Measurements from ENCODE around the gene FILIP1.
A peak's percentile ranks its signal among the peaks of the same experiment; 100 is the strongest.

The FILIP1 gene, protein sequence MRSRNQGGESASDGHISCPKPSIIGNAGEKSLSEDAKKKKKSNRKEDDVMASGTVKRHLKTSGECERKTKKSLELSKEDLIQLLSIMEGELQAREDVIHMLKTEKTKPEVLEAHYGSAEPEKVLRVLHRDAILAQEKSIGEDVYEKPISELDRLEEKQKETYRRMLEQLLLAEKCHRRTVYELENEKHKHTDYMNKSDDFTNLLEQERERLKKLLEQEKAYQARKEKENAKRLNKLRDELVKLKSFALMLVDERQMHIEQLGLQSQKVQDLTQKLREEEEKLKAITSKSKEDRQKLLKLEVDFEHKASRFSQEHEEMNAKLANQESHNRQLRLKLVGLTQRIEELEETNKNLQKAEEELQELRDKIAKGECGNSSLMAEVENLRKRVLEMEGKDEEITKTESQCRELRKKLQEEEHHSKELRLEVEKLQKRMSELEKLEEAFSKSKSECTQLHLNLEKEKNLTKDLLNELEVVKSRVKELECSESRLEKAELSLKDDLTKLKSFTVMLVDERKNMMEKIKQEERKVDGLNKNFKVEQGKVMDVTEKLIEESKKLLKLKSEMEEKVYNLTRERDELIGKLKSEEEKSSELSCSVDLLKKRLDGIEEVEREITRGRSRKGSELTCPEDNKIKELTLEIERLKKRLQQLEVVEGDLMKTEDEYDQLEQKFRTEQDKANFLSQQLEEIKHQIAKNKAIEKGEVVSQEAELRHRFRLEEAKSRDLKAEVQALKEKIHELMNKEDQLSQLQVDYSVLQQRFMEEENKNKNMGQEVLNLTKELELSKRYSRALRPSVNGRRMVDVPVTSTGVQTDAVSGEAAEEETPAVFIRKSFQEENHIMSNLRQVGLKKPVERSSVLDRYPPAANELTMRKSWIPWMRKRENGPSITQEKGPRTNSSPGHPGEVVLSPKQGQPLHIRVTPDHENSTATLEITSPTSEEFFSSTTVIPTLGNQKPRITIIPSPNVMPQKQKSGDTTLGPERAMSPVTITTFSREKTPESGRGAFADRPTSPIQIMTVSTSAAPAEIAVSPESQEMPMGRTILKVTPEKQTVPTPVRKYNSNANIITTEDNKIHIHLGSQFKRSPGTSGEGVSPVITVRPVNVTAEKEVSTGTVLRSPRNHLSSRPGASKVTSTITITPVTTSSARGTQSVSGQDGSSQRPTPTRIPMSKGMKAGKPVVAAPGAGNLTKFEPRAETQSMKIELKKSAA (N-terminal part only)

DNA sequence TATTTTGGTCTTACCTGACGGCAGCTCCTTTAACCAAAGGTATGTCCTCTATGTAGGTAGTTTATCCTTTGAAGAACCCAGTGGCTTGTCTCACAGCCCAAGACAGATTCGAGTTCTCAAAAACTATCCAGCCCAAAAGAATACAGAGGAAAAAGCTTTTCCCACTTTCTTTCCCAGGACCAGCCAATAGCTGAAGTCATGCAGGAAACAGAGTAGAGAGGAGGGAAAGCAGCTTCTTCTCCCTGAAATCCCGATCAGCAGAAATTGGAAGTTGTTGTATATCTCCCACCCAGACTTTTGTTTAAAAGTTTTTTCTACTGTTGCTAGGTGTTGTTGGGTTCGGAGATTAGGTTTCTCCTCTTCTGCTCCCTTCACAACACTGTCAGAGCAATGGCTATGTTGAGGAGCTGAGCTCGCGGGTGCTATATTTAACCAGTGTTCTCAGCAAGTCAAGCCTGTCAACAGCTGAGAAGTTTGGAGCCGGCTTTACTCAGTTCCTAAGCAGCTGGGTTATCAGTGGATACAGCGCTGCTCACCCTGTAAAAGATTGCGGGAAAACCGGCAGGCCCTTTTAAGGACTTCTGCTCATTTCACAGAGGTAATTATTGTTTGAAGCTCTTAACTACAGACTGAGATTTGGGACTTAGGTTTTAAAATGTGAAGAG lies at the start of gene FILIP1:
FILIP1 (minus strand) TSS at position 401 of the 665 bp plus-strand sequence. CDS start 78,828 bp downstream, outside the sequence.
- no peak for DNase-seq

DNA sequence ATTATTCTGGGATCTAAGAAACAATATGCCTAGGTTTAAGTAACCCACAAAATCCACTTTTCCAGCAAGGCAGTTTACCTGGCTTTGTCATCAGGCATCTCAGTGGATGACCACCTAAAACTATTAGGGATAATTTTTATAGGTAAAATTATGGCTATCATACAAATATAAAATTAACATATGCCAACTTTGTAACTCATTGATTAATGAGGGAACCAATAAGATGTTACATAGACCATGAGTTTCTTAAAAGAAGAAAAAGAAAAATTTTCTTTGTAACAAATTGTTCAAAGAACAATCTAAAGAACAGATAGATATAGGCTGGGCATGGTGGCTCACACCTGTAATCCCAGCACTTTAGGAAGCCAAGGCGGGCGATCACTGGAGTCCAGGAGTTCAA lies 49.7 kb upstream of the FILIP1 start:
- DNase-seq = no peak

DNA sequence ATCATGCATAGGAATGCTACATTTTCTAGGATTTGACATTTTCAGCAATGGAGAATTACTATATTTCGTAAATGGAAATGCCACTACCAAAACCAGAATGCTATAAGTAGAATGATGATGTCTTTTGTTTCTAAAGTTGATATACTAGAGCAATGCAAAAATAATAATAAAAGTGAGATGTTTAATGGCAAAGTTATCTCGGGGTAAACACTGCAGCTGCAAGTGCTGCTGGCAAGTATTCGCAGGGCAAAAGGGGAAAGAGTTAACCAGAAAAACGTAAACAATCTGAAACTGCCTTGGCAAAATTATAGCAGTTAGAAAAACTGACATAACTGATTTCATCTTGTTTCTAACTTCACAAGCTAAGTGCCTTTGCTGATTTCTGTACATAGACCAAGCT lies 45.5 kb upstream of the FILIP1 start:
- no peak for DNase-seq

DNA sequence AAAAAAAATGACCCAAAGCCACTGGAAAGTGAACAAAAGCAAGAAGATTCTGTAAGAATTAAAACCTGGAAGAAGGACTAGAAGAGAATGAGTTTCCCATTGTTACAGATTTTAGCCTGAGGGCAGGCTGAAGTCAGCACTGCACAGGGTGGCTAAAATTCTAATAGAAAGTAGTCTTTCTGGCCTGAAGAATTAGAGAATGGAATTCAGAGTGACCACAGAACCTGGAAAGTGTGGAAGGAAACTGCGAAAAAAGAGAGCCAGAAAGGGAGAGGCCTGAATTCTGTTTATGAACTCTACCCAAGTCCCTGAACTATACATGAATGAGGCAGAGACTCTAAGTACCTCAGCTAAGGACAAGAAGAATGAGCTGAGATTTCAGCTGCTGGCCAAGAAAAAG lies 38.9 kb upstream of the FILIP1 start:
- DNase-seq = no peak

DNA sequence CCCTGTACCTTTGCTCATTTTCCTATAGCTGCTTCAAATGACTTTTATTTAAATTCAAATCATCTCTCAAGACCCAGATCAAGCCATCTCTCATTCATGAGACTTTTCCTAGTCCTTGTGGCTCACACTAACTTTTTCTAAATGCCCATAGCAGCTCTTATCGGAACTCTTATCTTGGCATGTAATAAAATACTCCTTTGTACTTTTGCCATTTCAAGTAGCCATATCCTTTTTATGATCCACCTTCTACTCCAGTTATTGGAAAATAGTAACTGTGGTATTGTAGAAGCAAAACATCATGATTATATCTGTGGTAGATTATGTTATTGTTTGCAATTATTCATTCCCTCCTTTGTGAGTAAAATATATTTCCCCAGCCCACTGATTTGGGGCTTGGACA lies 37.6 kb upstream of the FILIP1 start:
- no peak for DNase-seq

DNA sequence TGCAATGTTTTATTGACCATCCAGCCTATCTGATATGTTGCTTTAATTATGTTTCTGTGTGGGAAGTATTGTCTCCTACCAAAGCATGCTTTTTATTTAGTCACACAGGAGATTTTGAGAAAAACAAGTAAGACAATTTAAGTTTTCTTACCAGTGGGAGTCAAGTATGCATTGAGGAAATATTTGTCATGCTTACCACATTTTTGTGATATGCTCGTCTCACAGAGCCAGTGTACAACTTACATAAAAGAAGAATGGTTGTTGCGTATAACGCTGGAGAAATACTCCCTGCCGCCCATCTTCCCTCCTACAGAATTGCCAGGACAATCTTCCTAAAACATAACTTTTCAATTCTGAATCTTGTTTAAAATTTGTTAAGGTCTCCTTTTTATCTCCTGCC lies 37.1 kb upstream of the FILIP1 start:
- no peak for DNase-seq

DNA sequence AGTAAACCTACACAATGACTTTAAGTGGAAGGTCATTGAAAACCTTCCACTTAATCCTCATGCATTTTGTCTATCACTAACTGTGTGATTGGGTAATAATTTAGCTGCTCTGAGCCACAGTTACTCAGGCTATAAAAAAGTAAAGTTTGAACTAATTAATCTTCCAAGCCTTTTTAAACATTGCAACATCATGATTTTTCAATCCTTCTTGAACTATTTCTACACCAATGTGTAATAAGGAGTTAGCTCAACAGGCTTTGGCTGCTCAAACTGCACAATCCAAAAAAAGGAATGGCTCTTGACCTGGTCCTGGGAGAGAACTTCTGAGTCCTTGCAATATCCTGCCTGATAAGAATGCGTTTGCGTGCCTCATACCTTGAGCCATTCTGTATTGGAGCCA lies 34.8 kb upstream of the FILIP1 start:
- DNase-seq = no peak

DNA sequence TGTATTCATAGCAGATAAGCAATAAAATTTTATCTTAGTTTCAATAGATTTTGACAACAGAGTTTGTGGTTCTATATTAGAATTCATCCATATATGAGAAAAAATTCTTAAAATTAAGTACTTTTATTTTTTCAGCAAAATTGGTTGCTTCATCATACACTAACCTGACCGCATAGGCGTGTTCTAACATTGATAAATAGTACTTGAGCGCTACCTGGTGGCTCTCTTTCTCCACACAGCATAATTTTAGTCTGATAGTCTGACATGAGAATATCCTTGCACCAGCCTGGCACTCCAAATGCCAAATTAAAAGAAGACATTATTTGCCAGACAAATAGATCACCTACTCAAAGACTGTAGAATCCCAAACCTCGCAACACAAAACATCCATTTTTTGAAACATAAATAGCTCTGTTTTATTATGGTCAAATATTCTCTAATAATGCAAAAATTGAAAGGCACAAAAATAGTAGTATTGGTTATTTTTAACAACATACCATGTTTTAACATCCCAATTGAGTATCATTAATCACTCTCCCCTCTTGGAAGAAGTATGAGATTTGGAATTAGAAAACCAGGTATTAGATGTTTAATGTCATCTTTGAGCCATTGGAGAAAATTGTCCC lies 33.0 kb upstream of the FILIP1 start:
- peak; percentile 68 for DNase-seq

DNA sequence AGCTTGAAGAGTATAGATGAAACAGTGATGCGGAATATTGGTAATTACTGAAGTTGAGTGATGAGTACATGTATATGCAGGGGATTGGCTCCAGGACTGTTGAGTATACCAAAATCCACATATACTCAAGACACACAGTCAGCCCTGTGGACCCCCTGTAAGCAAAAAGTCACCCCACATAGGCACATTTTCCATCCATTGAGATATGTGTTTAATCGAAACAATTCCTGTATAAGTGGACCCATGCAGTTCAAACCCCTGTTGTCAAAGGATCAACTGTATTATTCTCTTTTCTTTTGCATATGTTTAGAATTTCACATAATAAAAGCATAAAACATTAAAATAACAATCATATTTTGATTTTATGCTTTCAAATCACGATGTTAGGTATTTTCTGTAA lies 32.1 kb upstream of the FILIP1 start:
- DNase-seq = no peak

DNA sequence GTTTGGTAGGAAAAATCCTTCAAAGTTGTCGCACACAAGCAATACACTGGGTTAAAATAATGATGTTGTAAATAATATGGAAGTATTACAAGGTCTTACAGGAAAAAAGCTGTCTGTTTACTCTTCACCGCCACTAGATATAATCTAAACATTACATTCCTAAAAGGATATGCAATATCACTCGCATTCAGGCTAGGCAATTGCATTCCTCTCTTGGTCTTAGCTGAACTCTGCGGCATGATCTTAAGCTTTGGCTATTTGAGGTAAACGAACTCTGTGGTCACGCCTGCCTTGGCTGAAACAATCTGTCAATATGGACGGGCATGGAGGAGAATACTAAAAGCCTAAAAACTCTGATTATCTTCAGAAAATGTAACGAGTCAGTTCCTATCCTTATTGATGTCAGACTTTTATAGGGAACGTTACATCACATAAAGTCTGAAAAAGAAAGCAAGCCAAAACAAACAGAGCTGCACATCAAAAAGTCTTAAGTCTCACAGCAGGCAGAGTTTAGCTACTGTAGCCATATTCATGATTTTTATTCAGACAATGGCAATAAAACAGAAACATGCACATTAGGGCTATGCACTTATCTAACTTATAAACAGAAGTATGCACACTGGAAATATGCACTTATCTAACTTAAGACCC lies 30.8 kb upstream of the FILIP1 start:
- no peak for DNase-seq

DNA sequence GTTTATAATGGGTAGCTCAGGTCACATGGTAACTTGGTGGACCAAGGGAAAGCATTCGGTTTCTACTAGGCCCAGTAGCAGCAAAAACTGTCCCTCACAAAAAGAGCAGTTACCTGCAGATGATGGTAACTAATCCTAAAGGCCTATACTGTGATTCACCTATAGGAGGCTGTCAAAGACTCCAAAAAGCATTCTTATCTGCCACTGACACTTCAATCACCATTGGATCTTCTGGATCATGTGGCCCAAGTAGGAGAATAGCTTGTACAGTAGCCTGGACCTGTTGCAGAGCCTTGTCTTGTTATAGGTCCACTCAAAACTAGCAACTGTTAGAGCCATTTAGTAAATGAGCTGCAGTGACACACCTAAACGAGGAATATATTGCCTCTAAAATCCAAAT lies 23.2 kb upstream of the FILIP1 start:
- DNase-seq = no peak

DNA sequence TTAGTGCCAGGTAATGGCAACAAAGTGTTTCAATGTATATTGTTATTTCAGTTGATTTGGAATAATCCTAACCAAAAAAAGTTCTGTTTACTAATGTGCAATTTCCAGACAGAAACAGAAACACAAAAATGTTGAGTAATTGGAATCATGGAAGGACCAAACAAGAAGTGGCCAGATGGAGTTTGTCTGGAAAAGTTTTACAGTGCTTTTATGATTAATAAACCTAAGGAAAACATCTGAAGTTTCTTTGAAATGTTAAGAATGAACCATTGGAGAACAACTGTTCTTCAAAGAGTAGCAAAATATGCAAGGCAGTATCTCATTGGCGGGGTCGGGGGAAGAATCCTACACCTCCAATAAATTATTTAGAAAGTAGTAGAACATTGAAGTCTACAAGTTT lies 19.0 kb upstream of the FILIP1 start:
- no peak for DNase-seq

DNA sequence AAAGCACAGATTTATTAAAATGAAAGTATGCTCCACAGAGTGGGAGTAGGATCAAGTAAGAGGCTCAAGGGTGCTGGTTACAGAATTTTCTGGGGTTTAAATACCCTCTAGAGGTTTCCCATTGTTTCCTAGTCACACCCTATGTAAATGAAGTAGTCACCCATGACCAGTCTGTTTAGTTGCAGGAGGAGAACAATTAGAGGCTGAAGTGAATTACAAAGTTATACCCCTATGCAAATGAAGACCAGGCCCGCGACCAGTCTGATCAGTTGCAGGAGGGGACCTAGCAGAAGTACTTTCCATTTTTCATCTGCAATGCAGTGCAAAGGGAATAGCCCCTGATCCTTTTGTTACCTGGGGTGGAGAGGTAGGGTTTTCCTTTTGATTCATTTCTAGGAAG lies 11.8 kb upstream of the FILIP1 start:
- no peak for DNase-seq

DNA sequence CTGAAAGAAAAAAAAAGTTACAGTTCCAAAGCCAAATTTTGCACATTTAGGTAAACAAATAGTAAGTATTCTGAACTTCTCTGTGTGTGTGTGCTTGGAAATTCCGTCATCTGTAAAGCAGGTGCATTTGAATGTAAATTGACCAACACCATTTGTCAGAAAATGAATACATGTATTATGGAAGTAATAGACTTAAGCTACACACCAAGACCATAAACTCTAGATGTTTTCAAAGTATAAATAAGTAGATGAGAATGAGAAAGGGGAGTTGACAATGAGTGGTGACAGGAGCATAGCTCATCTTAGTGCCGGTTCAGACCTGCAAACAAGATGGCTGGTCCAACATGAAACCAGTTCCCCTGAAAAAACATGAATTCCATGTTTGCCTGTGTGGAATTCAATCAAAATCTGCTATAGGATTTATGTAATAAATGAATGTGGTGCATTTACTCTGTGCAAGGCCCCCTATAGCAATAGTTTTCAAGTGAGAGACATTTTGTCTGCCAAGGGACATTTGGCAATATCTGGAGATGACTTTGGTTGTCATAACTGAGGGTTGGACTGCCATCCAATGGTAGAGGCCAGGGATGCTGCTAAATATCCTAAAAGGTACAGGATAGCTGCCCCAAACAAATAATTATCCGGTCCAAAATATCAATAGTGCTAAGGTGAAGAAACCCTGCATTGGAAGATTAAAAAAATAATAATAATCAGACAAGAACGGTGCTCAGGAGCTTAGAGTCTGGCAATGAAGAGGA lies 11.0 kb upstream of the FILIP1 start:
- DNase-seq = no peak

DNA sequence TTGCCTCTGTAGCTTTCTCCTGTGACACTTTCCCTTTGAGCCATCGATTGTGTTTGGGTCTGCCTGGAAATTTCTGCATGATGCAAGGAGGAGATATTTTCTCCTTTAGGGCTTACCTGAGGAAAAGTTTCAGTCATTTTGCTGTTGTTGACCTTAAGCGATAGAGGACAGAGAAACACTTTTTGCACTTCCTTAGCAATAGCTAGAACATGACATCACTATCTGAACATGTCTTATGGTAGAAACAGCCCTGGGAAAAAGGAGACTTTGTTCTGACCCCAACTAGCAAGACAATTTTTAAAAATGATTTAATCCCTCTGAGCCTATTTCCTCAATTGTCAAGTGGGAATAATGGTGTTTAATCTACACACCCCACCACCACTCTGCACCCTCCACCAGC lies 9.7 kb upstream of the FILIP1 start:
- DNase-seq = no peak

DNA sequence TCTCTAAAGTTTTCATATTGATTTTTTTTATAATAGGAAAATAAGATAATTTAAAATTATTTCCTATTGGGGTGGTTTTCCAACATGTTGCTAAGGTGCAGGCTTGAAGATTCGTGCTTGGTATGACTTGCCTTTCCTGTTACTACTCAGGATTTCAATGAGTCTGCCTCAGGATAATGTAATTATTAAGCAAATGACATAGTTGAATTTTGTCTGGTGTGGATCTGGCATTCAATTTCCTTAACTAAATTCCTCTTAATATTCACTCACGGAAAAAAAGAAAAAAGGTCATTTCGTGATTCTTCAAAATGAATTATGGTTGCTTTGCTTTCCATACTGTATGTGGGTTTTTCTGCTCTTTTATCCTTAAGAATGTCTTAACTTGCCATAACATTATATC lies 9.3 kb upstream of the FILIP1 start:
- DNase-seq = no peak

DNA sequence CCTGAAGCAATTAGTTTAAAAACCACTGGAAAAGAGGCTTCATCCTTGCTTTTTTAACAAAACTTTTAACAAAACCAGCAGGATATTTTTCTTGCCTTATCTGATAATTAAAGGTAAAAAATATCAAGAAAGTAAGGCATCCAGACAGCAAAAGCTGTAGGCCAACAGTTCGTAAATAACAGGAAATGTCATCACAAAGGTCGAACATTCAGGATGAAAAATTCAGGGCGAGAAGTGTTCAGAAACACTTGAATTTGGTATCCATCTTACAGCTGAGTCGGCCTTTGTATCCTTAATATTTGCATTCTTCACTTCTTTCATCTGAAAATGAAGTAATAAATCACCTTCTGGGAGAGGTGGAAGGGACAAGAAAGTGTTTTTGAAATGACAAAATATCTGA lies 8.2 kb upstream of the FILIP1 start:
- no peak for DNase-seq

DNA sequence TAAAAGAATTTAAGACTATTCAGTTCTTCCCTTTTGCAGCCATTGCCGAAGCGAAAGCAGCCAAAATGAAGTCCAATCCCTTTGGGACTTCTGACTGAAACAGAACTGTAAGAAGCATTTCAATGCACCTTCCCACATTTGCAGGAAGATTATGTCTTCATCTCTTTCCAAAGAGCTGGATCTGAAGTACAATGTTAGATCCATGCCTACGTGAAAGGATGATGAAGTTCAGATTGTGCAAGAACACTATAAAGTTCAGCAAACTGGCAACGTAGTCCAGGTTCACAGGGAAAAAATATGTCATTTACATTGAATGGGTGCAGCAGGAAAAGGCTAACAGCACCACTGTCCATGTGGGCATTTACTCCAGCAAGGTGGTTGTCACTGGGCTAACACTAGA lies 6.0 kb upstream of the FILIP1 start:
- no peak for DNase-seq

DNA sequence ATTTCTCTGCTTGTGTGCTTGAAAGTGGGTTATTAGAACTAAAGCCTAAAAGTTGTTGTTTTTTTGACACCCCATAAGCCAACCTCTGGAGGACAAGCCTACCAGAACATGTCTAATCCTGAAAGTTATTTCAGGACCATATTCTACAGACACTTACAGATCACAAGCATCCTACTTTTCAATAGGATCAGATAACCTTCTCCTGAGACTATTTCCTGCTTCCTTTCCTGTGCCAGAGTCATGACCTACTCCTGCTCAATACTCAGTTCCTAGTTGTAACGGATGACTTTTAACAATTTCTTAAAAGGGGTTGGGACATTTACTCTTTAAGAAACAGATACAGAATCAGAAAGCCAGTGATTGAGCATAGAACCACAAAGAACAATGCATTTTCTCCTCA lies 5.3 kb upstream of the FILIP1 start:
- DNase-seq = no peak

DNA sequence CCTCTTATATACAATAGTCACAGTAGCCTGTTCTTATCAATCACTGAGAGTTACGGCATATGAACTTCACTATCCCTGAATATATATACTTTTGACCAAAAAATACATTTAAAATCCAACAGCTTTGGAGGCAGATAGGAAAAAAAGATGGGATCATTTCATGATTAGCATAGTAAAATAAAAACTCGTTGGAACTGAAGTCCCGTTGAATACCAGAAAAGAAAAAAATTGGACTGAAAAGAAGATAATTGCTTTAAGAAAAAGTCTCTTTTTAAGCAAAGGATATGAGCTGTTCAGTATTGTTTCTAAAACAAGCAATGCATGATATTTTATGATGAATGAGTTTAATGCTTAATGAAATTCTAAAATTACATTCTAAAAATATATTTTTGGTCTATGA lies 4.4 kb upstream of the FILIP1 start:
- DNase-seq = no peak

DNA sequence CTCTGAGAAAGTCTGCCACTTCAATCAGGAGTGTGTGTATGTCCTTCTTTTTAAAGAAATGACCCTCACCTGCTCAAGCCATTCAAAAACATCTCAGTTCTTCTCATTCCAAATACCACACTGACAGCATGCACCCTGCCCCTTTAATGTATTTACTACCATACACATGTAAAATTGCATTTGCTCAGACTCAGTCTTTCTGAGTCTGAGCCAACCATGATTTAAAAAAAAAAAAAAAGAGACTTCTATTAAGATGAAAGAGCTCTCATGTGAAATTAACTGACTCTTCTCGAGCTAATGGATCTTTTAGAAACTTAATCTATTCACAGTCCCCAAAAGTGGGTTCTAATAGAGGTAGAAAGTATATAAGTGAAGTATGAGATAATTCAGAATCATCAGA lies 1.4 kb upstream of the FILIP1 start:
- DNase-seq = no peak
